GM23338 (cell line): ENCODE data around the gene USP27X.

Source experiments
- CTCF ChIP-seq, 2 experiments: fragments of 200-600 bp in 1 of 2; sonication (generic) in 1 of 2; conservative IDR thresholded peaks; 2 replicates each; pipeline versions ENCODE4 v1.5.1 to v1.6.1; 2016 to 2017; ENCODE audit warnings: antibody characterized with exemption in 2 of 2, low read depth in 2 of 2, mild to moderate bottlenecking in 2 of 2, moderate library complexity in 1 of 2
- ETS1 ChIP-seq: IDR thresholded peaks from 2 replicates; pipeline ENCODE4 v1.6.1; 2016; ENCODE audit warnings: antibody characterized with exemption
- NANOG ChIP-seq: IDR thresholded peaks from 2 replicates; pipeline ENCODE4 v1.6.1; 2016; ENCODE audit warnings: antibody characterized with exemption, borderline replicate concordance
- POLR2AphosphoS5 ChIP-seq: IDR thresholded peaks from 2 replicates; pipeline ENCODE4 v1.6.1; 2016; ENCODE audit warnings: antibody characterized with exemption, low read depth
- REST ChIP-seq: IDR thresholded peaks from one replicate; pipeline ENCODE4 v1.6.1; 2018; ENCODE audit warnings: antibody characterized with exemption; ENCODE audit not compliant: unreplicated experiment

GRCh38 chrX:49868739-49869138, 10.5 kb upstream of the USP27X start:
- no peak for TF ChIP-seq REST
- TF ChIP-seq CTCF (conservative IDR thresholded peaks at IDR 0.05; ENCODE audit: low read depth in 2 of 2), result no peak
- no peak for TF ChIP-seq ETS1
- no peak for TF ChIP-seq NANOG
- TF ChIP-seq POLR2AphosphoS5, result no peak
